GM21619 (cell line): Measurements from ENCODE around the gene KIZ.

Experiments used
- ATAC-seq: cut with Tn5 transposase; IDR thresholded peaks from one replicate; pipeline ENCODE4 v1.9.1; 2021; ENCODE audit not compliant: unreplicated experiment

KIZ gene, protein sequence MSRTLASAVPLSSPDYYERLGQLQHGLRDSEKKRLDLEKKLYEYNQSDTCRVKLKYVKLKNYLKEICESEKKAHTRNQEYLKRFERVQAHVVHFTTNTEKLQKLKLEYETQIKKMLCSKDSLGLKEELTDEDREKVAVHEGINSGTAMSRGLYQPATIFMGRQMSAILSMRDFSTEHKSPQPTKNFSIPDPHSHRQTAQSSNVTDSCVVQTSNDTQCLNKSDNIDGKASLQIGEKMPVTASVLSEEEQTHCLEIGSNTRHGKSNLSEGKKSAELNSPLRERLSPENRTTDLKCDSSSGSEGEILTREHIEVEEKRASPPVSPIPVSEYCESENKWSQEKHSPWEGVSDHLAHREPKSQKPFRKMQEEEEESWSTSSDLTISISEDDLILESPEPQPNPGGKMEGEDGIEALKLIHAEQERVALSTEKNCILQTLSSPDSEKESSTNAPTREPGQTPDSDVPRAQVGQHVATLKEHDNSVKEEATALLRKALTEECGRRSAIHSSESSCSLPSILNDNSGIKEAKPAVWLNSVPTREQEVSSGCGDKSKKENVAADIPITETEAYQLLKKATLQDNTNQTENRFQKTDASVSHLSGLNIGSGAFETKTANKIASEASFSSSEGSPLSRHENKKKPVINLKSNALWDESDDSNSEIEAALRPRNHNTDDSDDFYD

DNA sequence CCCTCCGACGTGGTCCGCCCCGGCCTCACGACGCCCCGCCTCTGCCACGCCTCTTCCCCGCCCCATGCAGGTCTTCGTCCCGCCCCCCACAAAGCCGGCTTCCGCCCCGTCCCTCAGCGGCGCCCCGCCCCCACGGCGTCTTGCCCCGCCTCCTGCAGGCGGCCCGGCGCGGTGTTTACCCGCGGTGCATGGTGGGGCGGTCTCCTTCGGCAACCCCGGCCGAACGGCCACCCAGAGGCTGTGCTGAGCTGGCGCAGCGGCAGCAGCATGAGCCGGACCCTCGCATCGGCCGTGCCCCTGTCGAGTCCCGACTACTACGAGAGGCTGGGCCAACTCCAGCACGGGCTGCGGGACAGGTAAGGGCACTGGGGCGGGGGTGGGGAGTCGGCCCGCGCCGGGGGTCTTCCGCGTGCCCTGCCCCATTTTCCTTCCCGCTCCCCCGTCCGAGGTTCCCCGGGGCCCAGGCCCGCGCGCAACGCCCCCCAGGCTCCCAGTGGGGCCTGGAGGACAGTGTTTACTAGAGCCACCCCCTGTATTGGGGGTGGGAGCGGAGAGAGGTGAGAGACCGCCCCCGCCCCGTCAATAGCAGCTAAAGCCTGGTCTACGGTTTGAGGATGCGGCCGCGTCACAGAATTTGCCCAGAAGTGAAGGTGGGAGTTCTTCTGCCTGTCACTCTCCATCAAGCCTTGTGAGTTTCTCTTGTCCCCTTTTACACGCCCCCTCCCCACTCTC is at the start of gene KIZ:
Gene KIZ (plus strand): TSS at position 234 of the 732 bp plus-strand sequence. CDS start 34 bp downstream, at position 268.
- ATAC-seq: peak; percentile 95

DNA sequence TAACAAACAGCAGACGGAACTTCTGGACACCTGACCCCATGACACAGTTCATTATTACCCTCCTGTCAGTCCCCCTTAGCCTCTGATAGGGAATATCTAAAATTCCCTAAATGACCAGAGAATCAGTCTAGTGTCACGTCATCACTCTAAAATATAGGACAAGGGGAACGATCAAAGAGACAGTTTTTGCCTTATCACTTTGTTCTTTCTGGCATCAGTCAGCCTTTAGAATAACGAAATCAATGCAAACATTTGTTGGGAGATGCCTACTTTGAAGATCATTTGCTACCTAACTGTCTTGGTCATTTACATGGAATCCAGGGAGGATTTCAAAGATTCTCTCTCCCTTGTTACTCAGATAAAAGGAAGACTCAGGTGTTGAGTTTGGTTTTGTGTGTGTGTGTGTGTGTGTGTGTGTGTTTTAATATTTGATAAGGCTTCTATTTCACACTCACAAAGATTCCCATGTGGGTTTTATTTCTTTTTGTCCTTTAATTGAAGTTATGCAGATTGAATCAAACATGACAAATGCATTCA is 48.0 kb upstream of the KIZ start:
- no peak for ATAC-seq

DNA sequence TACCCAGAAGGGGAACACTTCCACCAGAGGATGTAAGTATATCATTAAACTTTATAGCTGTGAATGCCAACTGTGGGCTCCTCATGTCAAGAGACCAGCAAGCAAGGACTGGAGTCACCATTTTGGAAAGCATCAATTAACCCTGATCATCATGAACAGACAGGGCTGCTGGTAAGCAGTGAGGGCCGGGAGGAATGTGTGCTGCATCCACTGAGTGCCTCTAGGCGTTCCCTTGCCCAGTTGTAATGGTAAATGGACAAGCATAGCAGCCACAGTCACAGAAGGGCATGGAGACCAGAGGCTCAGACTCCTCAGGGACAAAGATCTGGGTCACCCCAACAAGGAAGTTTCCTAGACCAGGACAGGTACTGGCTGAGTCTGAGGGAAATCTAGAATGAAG is 43.3 kb upstream of the KIZ start:
- ATAC-seq: no peak

DNA sequence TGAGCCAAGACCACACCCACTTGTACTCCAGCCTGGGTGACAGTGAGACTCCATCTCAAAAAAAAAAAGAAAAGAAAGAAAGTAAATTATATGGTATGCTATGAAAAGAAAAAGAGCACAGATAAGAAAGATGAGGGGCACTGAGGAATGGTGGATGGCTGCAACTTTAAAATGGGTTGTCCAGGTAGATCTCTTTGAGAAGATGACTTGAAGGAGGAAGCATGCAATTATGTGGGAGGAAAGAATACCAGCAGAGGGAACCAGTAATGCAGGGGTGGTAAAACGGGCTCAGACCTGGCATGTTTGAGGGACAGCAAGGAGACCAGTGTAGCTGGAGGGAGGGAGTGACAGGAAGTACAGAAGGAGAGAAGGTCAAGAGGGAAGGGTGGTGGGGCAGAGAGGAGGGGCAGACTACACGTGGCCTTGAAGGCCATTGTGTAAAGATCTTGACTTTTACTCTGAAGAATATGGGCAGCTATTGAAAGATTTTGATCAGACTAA is 42.0 kb upstream of the KIZ start:
- no peak for ATAC-seq

DNA sequence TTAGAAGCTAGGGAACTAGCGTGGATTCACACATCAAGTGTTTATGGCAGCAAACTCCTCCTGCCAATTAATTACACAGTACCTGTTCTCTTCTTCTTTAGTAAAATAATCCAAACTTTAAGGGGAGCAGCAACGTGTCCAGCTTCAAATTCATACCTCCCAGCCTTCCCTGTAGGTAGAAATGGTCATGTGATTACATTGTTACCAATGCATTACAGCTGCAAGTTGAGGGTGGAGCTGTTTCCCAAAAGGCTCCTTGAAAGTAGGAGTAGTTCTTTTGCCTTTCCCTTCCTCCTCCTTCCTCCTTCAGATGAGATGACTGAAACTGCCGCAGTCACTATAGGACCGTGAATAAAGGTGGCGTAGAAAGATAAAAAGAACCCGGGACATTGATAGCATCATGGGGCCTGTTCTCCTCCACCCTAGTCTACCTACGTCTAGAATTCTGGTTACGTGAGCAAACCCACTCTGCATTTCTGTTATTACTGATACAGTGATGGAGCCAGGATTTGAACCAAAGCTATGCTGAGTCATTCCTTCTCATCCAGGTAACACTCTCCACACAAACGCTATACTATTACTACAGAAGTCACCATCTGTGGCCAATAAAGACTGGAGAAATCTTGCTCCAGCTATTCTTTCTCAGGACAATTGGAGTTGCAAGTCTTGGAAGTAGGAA is 37.9 kb upstream of the KIZ start:
- no peak for ATAC-seq

DNA sequence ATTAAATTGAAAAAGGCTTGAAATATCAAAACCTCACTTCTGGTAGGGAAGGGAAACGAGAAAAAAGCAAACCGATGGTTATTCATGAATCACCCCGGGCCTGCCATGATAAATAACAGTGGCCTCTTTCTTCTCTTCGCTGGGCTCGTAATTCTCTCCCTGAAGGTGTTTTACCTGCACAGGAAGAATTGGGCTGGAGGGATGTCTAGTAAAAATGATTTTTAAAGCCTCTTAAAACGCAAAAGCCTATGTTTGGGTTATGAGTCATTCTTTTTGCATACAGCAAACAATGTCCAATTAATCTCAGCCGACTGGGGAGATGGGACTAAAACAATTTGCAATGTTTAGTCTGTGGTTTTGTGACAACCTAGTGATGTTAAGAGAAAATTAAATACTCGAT is 36.5 kb upstream of the KIZ start:
- no peak for ATAC-seq

DNA sequence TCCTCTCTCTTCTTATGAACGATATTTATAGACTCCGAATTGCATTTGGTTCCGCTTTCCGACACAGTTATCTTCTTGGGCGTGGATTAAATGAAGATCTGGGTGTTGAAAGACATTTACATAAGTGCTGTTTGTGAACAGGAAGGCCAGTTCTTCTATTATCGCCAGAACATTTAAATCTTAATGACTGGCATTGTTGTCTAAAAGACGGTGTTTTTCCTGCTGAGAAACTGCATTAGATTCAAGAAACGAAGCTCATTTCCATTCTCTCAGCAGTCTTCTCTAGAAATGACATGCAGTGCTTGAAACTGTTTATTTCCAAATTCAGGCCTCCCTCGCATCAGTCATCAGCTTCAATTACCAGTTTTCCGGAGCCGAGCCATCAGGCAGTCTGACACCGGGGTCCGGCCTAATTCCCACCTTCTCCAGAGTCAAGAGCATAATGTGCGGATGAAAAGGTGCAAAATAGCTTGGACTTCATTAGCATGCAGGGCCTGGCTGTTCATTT is 35.7 kb upstream of the KIZ start:
- ATAC-seq: no peak

DNA sequence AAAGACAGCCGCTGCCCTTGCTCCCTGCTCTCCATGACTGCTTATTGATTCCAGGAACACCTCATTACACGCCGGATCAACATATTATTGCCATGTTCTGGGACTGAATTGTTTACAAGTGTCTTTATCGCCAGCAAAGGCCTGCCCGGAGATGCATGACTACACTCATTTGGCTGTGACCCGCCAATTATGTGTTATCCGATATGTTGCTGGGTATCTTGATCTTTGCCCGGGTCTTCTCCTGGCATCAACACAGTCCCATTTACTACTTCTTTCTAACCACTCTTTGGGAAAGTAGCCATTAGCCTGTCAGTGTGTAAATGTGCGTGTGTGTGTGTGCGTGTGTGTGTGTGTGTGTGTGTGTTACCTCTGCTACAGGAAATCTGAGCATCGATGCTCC is 35.2 kb upstream of the KIZ start:
- ATAC-seq: no peak

DNA sequence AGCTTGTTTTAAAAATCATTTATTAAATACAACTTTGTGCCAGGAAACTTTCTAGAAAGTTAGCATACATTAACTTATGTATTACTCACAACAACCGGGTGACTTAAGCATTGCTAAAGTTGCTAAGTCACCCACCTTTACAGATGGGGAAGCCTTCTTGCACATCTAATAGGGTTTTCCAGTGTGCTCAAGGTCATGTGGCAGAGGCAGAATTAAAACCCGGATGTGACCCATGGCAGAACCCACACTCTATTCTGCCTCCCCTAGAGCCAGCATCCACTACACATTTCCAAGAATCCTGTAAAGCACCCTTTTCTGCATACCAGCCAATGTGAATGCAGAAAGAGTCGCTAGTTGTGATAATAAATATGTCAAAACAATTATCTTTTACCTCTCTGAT is 33.1 kb upstream of the KIZ start:
- ATAC-seq: no peak

DNA sequence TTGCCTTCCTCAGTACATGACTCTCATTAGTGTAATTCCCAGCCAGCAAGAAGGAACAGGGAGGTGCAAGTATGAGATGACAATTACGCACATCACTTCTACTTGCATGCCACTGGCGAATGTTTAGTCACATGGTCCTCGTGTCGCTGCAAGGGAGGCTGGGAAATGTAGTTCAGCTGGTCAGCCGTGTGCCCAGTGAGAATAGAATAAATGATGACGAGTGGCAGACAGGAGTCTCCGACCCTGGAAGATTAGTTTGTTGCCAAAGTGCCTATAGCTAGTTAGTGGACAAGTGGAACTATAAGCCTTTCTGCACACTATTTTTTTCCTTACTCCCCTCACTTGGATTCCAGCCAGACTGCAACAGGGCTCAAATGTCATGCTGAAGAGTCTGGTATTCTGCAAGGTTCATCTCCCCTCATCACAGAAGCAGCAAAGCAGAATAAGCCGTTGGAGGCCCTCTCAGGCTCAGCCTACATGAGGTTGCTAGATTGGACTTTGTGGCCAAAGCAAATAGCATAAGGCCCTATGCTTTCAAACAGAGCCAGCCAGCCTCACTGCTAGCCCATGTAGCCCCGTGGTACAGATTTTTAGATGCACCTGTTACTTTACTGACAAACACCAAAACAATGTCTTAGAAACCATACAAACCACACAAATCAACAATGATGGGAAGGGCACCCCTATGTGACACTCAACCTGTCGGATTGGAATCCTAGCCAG is 29.4 kb upstream of the KIZ start:
- ATAC-seq: peak; percentile 39

DNA sequence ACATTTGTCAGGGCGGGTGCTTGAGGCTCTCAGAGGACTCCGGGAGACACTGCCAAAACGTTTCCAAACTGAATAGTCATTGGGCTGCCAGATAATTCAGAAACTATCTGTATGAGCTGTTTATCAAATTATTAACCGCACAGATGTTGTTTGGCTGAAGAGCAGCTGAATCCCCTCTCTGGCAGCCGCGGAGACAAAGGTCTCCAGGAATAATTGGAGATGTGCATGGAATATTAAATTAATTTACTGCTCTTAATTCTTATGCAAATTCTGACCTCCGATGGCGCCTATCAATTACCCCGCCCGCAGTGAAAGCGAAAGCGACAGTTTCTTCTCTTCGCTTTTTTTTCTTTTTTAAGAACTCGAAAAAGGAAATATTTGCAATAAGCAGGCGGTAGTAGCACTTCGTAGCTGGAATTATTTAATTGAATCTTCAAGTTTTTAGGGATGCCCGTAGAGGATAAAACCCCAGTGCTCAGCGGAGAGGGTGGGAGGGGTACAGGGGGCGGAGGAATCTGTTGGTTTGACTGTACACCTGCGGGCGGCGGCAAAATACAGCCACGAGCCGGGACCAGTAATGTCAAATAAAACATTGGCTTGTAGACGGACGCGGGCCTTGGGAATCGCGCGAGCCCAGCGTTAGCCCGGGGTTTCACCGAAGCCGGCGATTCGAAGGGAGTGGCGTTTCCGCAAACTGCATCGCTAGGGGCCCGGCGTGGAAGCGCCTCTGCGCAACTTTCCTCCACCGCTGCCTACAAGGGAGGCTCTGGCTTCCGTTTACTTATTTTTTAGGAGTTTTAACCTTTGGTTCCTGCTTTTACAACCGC is 25.9 kb upstream of the KIZ start:
- peak; percentile 39 for ATAC-seq

DNA sequence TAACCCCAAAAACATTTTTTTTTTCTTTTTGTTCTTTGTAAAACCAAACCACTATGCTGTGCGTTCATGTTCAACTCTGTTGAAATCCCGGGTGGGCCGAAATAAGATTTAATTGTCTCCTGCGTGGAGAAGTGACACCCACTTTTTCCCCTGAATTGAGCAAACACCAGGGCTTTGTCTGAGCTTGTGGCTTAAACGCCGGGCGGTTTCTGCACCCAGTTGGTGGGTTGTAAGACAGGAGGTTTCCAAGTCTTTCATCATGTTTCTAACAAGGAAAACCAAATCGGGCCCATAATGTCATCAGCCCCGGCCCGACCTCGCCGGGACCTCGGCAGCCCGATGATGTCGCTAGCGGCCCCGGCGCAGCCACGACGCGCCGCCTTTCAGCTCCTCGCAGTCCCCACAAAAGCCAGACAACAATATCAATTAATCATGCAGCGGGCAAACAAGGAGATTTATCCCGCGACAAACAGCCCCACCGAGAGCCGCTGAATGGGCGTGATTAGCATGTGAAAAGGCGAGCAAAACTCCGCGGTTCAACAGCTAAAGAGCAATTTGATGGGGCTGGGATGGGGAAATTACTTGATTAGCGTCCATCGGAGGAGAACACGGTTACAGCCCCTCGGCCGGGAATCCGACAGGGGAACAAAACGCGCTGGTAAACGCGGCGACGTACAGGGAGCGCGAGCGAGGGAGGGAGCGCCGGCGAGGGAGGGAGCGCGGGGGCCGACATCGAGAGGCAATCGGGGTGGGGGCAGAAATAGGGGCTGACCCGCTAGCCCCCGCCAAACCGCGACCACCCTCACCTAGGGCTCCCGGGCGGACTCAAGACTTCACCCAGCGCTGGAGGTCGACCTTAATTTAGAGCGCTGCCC is 25.1 kb upstream of the KIZ start:
- ATAC-seq: no peak

DNA sequence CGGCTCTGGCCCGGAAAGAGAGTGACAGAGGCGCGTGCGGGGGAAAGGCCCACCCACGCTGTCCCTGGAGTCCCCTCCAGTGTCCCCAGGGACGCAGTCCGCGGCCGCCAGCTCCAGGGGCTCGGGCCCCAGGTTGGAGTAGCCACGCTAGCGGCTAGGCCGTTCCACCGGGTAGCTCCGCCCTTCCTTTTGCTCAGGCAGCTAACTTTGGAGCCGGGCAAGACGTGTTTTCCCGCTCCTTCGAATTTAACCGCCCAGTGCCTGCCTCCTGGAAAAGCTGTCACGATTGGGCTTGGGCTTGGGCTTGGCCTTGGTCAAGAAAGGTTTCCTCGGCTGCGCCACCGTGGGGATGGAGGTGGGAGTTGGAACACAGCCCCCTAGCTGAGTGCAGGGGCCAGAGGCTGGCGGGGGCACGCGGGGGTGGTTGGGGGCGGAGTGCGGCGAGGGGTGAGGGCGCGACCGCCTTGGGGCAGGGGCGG is 24.4 kb upstream of the KIZ start:
- ATAC-seq: no peak

DNA sequence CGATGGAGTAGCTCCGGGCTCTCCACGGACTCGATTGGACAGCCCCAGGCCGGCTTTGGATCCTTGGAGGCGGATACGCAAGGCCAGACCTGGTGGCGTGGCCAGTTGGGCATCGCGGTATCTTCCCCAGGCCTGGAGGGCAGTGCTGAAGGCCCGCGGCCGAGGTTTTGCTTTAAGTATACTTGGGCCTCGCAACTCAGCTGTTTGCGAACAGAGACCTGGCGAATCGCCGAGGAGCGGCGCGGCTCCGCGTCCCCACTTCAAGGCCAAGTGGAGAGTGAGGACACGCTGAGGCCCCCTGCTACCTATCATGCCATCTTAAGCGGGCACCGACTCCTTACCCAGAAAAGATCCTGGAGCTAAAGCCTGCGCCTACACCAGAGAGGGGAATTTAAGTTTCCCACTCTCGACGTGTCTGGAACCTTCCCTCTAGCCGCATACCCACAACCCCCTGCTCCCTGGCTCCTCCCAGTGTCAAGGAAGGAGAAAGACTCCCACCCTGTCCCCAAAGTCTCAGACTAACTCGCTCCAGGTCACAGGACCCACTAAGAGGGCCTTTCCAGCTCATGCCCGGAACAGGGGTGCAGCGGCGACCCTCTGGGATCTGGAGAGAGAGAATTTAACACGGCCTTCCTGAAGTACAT is 23.8 kb upstream of the KIZ start:
- no peak for ATAC-seq

DNA sequence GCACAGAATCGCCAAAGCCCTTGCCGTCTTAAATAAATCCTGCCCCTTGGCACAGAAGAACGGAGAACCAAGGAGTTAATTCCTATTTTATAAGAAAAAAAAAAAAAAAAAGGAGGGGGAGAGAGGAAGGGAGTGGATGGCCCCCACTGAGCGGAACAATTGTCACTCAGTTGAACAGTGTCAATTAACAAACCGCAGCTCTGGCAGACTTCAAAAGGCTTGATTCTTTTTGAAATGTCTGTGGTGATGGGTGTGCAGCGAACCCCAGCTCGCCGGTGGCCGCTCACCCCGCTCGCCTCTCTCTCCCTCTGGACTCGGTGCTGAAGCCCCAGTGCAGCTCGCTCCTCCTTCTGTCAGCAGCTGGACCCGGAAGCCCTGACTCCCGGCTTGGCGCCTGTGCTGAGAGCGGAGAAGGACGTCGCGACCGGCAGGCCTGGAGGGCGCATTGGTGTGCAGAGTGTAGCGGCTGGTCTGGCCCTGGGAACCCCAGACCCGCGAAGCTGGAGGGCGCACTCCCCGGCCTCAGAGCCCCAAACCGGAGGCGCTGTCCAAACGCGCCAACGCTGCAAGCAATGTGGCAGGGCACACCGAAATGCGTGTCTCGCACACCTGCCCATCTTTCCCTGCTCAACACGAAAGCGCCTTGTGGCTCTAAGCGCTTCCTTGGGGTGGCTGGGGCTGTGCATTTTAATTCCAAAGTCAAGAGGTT is 23.1 kb upstream of the KIZ start:
- ATAC-seq: no peak

DNA sequence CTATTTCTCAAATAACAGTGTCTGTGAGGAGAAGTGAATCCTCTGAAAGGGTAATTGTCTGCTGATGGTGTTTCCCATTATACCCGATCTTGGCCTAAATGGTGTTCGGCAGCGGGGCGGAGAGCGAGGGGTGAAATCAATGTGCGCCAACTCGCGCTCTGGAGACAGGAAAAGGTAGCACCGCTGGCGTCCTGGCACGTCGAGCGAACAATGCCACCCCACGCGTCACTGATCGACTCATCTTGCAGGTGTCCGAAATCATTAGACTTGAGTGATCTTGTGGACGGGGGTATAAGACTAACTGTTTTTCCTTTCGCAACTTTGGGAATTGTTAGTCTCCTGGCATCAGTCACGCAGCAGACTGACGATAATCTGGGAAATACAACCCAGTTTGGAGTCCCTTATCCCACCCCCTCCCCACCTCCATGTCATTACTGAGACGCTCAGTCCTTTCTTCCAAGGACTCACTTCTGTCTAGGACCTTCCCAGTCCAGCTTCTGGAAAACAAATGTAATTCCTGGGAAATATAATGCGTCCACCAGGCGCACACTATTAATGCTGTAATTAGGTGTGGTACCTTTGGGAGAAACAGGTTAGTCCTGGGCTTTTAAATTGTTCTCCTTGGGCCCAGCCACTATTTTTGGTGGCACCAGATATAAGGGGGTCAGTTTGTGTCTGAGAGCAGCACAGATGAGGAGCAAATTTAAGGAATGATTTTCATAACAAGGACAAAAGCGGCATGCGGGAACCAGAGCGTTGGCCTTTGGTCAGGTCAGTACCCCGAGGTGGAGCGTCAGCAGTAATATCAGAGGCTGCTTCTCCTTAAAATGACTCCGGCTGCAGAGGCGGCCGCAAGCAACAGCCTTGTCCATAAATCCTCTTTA is 22.1 kb upstream of the KIZ start:
- ATAC-seq: no peak
